Choroid plexus epithelial cell (primary cell): ENCODE results near the gene SLC6A7.
A peak's percentile ranks its signal among the peaks of the same experiment; 100 is the strongest.

Source experiments
- DNase-seq: peaks from one replicate; pipeline ENCODE4 v3.0.0-alpha.2; 2010; ENCODE audit warnings: low read depth
- H3K4me3 ChIP-seq: 2 replicates; pipeline ENCODE4 v1.5.1; 2011; ENCODE audit warnings: low read depth, mild to moderate bottlenecking, control low read depth, low read length, moderate library complexity
- TF ChIP-seq, protein P1 (sequence below): conservative IDR thresholded peaks from 2 replicates; pipeline ENCODE4 v1.5.1; 2011; ENCODE audit warnings: low read depth, mild to moderate bottlenecking, control low read depth, inconsistent platforms, low read length, moderate library complexity

The SLC6A7 gene

GRCh38 chr5:150189728-150190502, at the start of gene SLC6A7:
Gene SLC6A7, plus strand, starts transcription at chr5:150190062. Its CDS starts 266 bp downstream, at chr5:150190328.
- TF ChIP-seq, protein P1, sequence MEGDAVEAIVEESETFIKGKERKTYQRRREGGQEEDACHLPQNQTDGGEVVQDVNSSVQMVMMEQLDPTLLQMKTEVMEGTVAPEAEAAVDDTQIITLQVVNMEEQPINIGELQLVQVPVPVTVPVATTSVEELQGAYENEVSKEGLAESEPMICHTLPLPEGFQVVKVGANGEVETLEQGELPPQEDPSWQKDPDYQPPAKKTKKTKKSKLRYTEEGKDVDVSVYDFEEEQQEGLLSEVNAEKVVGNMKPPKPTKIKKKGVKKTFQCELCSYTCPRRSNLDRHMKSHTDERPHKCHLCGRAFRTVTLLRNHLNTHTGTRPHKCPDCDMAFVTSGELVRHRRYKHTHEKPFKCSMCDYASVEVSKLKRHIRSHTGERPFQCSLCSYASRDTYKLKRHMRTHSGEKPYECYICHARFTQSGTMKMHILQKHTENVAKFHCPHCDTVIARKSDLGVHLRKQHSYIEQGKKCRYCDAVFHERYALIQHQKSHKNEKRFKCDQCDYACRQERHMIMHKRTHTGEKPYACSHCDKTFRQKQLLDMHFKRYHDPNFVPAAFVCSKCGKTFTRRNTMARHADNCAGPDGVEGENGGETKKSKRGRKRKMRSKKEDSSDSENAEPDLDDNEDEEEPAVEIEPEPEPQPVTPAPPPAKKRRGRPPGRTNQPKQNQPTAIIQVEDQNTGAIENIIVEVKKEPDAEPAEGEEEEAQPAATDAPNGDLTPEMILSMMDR, result no peak
- no peak within 1 kb of the TSS for H3K4me3 ChIP-seq
- DNase-seq, result no peak

- DNase-seq, result peak; percentile 95
- TF ChIP-seq, protein P1, result no peak
These were observed 49.0 kb upstream of the SLC6A7 start for GRCh38 chr5:150140830-150141229.

DNA sequence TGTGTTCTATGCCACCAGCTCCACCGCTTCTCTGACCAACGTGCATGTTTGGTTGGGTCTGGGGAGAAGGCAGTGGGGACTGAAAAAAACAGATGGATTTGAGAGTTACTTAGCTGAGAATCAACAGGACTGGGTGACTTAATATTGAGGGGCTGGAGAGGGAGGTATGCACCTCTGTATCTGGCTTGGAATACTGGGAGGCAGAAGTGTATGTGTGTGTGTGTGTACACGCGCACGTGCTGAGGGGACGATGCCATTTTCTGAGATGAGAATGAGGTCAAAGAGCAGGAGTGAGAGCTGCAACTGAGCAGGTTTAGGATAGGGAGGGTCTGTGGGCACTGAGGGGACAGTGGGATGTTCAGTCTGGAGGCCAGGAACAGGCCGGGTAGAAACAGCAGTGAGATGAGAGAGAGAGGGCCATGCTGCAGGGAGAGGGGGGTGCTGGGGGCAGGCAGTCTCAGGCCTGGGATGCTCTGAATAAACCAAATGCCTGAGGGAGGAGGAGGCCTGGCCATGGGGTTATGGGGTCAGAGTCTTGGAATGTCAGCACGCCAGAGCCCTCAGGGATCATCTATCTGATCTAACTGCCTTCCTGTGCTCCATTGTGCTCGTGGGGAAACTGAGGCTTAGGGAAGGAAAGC, 48.2 kb upstream of the SLC6A7 start:
- H3K4me3 ChIP-seq, result no peak overlapping the region
- peak; percentile 88 for DNase-seq
- TF ChIP-seq, protein P1, result no peak

More at GRCh38 chr5:150140830-150141229, 49.0 kb upstream of the SLC6A7 start:
- no peak overlapping the region for H3K4me3 ChIP-seq

GRCh38 chr5:150142185-150142958, 47.5 kb upstream of the SLC6A7 start:
- H3K4me3 ChIP-seq, result no peak overlapping the region
- TF ChIP-seq, protein P1, result no peak

GRCh38 chr5:150142959-150143349, 46.9 kb upstream of the SLC6A7 start:
- no peak overlapping the region for H3K4me3 ChIP-seq

More at GRCh38 chr5:150142185-150142958, 47.5 kb upstream of the SLC6A7 start:
- peak; percentile 38 for DNase-seq

More at GRCh38 chr5:150142959-150143349, 46.9 kb upstream of the SLC6A7 start:
- DNase-seq, result peak; percentile 95
- TF ChIP-seq, protein P1, result no peak
